Effector memory CD4-positive, alpha-beta T cell (primary cell): ENCODE measurements around the gene MYO5B.

Experiments
- DNase-seq, 3 donors: peaks; one replicate each; pipeline ENCODE4 v3.0.0-alpha.2; 2020
- H3K27ac ChIP-seq: 2 replicates; pipeline ENCODE4 v1.7.0; 2013; ENCODE audit warnings: mild to moderate bottlenecking, low read length, moderate library complexity; ENCODE audit not compliant: insufficient read depth, poor library complexity, severe bottlenecking
- H3K27me3 ChIP-seq: replicated peaks from 2 replicates; pipeline ENCODE4 v1.7.0; 2013; ENCODE audit warnings: mild to moderate bottlenecking, low read length; ENCODE audit not compliant: insufficient read depth, control insufficient read depth, poor library complexity, severe bottlenecking
- H3K36me3 ChIP-seq: 2 replicates; pipeline ENCODE4 v1.7.0; 2013; ENCODE audit warnings: mild to moderate bottlenecking, low read length, moderate library complexity; ENCODE audit not compliant: control insufficient read depth, insufficient read depth
- H3K4me1 ChIP-seq: 2 replicates; pipeline ENCODE4 v1.7.0; 2013; ENCODE audit warnings: low read length, mild to moderate bottlenecking; ENCODE audit not compliant: control insufficient read depth, insufficient read depth, poor library complexity, severe bottlenecking
- H3K4me3 ChIP-seq: 2 replicates; pipeline ENCODE4 v1.7.0; 2013; ENCODE audit warnings: low read length, low read depth, mild to moderate bottlenecking; ENCODE audit not compliant: insufficient read depth, poor library complexity, severe bottlenecking
- H3K9me3 ChIP-seq: 2 replicates; pipeline ENCODE4 v1.7.0; 2013; ENCODE audit warnings: mild to moderate bottlenecking, low read length, moderate library complexity; ENCODE audit not compliant: control insufficient read depth

MYO5B gene

DNA sequence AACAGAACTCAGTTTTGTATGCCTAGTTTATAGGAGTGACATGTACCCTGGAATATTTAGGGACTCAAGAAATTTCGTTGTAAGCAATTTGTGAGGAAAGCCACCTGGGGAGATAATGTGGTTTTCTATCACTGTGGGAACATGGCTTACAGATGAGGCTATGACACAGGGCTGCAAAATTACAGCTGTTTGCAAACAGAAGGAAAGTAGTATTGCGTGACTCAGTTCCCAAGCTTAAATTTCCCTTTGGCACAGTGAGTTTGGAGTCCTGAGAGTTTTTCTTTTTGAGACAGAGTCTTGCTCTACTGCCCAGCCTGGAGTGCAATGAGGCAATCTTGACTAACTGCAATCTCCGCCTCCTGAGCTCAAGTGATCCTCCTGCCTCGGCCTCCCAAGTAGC lies 149.8 kb downstream of the MYO5B start:
- Histone ChIP-seq H3K27ac (no peak overlapping the region), H3K27me3 (no peaks in the 10 kb centered on the region), H3K36me3 (no peaks in the 10 kb centered on the region), H3K9me3 (no peaks in the 10 kb centered on the region), H3K4me3 (no peak overlapping the region), H3K4me1 (no peaks in the 10 kb centered on the region)
- DNase-seq: no peak

DNA sequence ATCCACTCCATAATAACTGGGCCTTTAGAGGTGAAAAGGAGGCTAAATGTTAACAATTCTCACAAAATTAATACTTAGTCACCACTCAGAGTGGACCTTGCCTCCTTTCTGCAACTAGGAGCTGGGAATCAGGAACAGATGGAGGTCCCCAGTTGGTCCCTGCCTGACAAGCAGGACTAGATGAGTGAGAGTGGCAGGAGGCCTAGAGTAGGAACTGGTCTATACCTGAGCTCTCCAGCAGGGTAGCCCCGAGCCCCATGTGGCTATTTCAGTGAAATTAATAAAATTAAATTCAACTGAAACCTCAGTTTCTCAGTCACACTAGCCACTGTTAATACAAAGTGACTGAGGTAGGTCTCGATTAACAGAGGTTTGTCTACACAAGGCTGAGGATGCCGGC lies 150.5 kb downstream of the MYO5B start:
- Histone ChIP-seq H3K36me3 (no peaks in the 10 kb centered on the region), H3K4me3 (no peak overlapping the region), H3K4me1 (no peaks in the 10 kb centered on the region), H3K9me3 (no peaks in the 10 kb centered on the region), H3K27me3 (no peaks in the 10 kb centered on the region), H3K27ac (no peak overlapping the region)
- DNase-seq: no peak

DNA sequence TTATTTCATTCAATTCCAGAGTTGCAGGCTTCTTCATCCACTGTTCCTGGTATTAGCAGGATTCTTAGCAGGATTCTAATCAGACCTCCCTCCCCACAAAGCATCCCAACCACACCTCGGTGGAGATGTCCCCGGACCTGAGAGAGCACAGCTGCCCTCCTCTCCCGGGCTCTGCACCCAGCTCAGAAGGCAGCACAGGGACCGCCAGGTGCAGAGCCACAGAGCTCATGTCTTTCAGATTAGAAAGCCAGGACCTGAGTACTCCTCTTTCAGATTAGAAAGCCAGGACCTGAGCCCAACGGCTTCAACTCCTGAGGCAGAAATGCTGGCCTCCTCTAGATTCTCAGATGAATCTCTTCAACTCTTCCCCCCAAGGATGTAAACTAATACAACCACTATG lies 152.3 kb downstream of the MYO5B start:
- no peaks in the 10 kb centered on the region for H3K27me3 ChIP-seq
- no peaks in the 10 kb centered on the region for H3K9me3 ChIP-seq
- H3K4me3 ChIP-seq: no peak overlapping the region
- DNase-seq: no peak
- no peaks in the 10 kb centered on the region for H3K4me1 ChIP-seq
- H3K36me3 ChIP-seq: no peaks in the 10 kb centered on the region
- no peak overlapping the region for H3K27ac ChIP-seq

DNA sequence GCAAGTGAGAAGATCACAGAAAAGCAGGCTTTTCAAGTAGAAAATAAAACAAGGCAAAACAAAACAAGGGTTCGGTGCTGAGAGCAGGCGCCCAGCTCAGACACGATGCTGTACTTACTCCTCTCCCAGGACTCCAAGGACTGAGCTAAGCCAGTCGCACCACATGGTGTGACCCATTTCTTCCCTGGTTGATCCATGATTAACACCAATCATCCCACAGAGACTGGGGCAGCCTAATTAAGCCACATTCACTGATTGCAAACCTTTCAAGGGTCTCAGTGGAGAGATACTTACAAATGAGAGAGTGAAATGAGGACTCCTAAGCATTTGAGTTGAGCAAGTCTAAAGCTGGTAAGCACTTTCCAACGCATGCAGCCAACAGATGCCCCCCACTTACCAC lies 155.2 kb downstream of the MYO5B start:
- Histone ChIP-seq H3K36me3 (no peaks in the 10 kb centered on the region), H3K4me1 (no peaks in the 10 kb centered on the region), H3K4me3 (no peak overlapping the region), H3K9me3 (no peaks in the 10 kb centered on the region), H3K27me3 (no peaks in the 10 kb centered on the region), H3K27ac (no peak overlapping the region)
- no peak for DNase-seq

DNA sequence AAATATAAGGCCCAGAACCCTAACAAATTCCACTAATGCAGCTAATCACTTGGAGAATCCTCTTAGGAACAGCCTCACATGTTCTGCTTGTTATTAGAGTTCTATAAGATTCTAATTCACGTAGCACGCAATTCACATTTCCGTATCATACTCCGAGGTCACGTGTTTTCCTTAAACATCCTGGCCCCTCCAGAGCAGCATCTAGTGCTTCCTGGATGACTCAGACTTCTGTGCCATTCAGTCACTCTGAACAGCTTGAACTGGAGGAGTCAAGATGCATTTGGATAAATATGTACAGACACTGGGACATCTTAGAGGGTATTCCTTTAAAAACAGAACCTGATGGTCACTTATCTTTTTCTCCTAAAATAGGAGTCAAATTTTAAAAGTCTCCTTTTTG lies 156.5 kb downstream of the MYO5B start:
- Histone ChIP-seq H3K36me3 (no peaks in the 10 kb centered on the region), H3K4me1 (no peaks in the 10 kb centered on the region), H3K27me3 (no peaks in the 10 kb centered on the region), H3K27ac (no peak overlapping the region), H3K4me3 (no peak overlapping the region), H3K9me3 (no peaks in the 10 kb centered on the region)
- no peak for DNase-seq

DNA sequence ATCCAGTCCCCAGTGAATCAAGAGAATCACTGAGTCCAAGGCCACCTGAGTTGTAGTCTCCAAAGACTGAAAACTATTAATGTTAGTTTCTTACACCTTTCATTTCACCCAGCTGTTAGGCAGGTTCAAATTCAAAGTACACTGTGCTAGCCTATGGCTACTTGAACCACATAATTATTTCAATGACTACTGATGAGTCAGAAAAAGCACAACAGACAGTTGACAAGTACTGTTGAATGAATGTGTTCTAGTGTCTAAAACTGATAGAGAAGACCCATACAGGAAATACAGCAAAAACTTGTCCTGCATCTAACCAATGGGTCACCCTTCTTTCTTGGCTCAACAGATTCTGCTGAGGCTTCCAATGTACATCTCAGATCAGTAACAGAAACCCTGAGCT lies 160.9 kb downstream of the MYO5B start:
- Histone ChIP-seq H3K27ac (no peak overlapping the region), H3K4me3 (no peak overlapping the region)

DNA sequence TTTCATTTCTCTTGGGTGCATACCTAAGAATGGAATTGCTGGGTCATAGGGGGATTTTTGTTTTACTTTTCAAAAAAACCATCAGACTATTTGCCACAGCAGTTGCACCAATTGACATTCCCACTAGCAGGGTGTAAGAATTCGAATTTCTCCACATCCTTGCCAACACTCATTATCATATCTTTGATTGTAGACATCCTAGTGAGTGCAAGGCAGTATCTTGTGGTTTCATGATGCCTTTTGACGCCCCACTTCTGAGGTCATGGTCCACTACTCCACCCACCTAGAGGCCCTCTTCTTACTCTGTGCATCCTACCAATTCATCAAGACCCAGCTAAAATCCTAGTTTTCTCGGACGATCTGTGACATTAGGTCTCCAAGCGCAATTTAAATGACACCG lies 161.9 kb downstream of the MYO5B start:
- Histone ChIP-seq H3K27me3 (no peaks in the 10 kb centered on the region), H3K9me3 (no peaks in the 10 kb centered on the region), H3K36me3 (no peaks in the 10 kb centered on the region), H3K4me3 (no peak overlapping the region), H3K4me1 (no peaks in the 10 kb centered on the region), H3K27ac (no peak overlapping the region)
- DNase-seq: no peak

More for the DNA sequence above, 160.9 kb downstream of the MYO5B start:
- DNase-seq: no peak
- H3K4me1 ChIP-seq: no peaks in the 10 kb centered on the region
- H3K9me3 ChIP-seq: no peaks in the 10 kb centered on the region
- no peaks in the 10 kb centered on the region for H3K36me3 ChIP-seq
- H3K27me3 ChIP-seq: no peaks in the 10 kb centered on the region

DNA sequence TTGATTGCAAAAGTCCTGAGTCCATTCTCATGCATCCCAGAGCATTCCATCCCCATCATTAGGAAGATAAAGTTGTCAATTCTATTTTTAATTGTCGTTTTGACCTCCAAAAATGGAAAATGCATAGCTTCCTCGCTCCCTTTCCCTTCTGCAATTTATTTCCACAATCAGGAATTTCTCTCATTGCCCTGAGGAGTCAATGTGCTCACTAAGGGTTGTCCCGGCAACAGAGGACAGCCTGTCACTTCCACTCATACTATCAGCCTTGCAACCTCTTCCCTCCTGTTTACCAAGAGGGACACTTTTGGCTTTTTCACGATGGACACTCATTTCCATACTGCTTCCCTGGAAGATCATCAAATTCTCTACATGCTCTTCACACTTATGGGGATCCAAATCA lies 164.8 kb downstream of the MYO5B start:
- H3K9me3 ChIP-seq: no peaks in the 10 kb centered on the region
- no peaks in the 10 kb centered on the region for H3K4me1 ChIP-seq

DNA sequence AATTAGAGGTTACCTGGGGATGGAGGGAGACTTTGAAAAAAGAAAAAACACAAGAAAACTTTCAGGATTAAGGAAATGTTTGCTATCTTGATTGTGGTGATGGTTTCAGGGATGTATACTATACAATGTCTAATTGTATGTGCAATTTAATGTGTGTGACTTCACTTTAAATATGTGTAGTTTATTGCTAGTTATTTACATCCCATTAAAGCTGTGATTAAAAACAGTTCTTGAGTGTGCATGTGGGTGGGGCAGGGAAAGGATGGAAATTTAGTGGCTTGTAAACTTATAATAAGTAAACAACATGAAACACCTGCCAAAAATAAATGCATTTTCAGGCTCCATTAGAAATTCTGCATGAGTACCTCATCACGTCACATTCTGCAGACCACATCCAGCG lies 167.0 kb downstream of the MYO5B start:
- no peaks in the 10 kb centered on the region for H3K36me3 ChIP-seq
- no peak for DNase-seq
- no peaks in the 10 kb centered on the region for H3K9me3 ChIP-seq
- H3K4me3 ChIP-seq: no peak overlapping the region
- H3K4me1 ChIP-seq: no peaks in the 10 kb centered on the region
- H3K27ac ChIP-seq: no peak overlapping the region
- H3K27me3 ChIP-seq: no peaks in the 10 kb centered on the region

More for the DNA sequence above, 164.8 kb downstream of the MYO5B start:
- H3K27me3 ChIP-seq: no peaks in the 10 kb centered on the region
- DNase-seq: no peak
- H3K27ac ChIP-seq: no peak overlapping the region
- H3K4me3 ChIP-seq: no peak overlapping the region
- H3K36me3 ChIP-seq: no peaks in the 10 kb centered on the region

DNA sequence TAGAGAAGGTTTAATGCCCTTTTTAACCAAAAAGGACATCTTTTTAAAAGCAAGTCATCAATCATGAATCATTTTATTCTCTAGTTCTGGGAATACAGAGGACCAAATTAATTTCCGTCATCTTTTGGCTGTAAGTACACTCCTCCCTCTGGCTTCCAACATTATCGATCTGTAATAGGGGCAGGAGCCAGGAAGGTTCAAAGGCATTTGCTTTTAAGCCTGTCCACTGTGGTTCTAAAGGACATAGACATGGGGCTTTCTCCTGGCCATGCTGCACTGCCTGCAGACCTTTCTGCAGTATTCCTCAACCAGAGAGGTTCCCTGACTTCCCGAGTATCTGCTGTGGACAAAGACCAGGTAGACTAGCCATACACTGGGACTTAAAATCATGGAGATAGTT lies 170.5 kb downstream of the MYO5B start:
- Histone ChIP-seq H3K27ac (no peak overlapping the region), H3K27me3 (no peaks in the 10 kb centered on the region), H3K36me3 (no peaks in the 10 kb centered on the region), H3K4me3 (no peak overlapping the region), H3K9me3 (no peaks in the 10 kb centered on the region), H3K4me1 (no peaks in the 10 kb centered on the region)
- DNase-seq: no peak

DNA sequence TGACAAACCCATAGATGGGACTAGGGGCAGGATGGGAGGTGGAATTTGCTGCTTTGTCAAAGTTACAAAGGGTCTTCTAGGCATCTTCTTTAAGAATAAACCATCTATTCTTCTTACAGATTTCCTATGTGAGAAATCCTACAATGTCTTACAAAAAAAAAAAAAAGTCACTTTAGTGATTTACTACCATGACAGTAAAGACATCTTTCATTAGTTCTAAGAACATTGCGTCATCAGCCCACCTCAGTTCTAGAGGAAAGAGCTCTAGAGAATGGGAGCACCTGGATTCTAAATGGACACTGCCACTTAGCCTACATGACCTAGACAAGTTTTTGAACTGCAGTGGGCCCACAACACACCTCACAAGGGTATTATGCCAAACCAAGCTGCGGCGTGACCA lies 172.0 kb downstream of the MYO5B start:
- H3K4me3 ChIP-seq: no peak overlapping the region
- no peaks in the 10 kb centered on the region for H3K9me3 ChIP-seq
- no peaks in the 10 kb centered on the region for H3K4me1 ChIP-seq
- H3K27ac ChIP-seq: no peak overlapping the region
- H3K27me3 ChIP-seq: peaks cover 1% of the 10 kb centered on the region
- H3K36me3 ChIP-seq: no peaks in the 10 kb centered on the region
- DNase-seq: no peak
